Measurements from ENCODE around the gene PSMC4. TPM values are rescaled to one million over a fixed set of nuclear protein-coding genes. Genes with fewer than 3 reads are reported as not detected.

Gene PSMC4
- total RNA-seq, 1 donor from 2014 or later = 111 TPM

DNA sequence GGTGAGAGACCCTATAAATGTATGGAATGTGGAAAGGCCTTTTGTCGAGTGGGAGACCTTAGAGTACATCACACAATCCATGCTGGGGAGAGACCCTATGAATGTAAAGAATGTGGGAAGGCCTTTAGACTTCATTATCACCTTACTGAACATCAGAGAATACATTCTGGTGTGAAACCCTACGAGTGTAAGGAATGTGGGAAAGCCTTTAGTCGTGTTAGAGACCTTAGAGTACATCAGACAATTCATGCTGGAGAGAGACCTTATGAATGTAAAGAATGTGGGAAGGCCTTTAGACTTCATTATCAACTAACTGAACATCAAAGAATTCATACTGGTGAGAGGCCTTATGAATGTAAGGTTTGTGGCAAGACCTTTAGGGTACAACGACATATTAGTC lies 43.0 kb downstream of the PSMC4 start:
- Mint-ChIP-seq H3K9me3 (ENCODE audit: unreplicated experiment) (peaks cover 3% of the 10 kb centered on the region), H3K4me3 (ENCODE audit: unreplicated experiment) (no peak overlapping the region), H3K27me3 (ENCODE audit: unreplicated experiment) (no peaks in the 10 kb centered on the region), H3K4me1 (ENCODE audit: low read depth, unreplicated experiment) (no peaks in the 10 kb centered on the region), H3K27ac (ENCODE audit: unreplicated experiment) (no peak overlapping the region), H3K36me3 (ENCODE audit: unreplicated experiment) (peaks cover 61% of the 10 kb centered on the region)
- DNase-seq = no peak
- TF ChIP-seq, protein P1, sequence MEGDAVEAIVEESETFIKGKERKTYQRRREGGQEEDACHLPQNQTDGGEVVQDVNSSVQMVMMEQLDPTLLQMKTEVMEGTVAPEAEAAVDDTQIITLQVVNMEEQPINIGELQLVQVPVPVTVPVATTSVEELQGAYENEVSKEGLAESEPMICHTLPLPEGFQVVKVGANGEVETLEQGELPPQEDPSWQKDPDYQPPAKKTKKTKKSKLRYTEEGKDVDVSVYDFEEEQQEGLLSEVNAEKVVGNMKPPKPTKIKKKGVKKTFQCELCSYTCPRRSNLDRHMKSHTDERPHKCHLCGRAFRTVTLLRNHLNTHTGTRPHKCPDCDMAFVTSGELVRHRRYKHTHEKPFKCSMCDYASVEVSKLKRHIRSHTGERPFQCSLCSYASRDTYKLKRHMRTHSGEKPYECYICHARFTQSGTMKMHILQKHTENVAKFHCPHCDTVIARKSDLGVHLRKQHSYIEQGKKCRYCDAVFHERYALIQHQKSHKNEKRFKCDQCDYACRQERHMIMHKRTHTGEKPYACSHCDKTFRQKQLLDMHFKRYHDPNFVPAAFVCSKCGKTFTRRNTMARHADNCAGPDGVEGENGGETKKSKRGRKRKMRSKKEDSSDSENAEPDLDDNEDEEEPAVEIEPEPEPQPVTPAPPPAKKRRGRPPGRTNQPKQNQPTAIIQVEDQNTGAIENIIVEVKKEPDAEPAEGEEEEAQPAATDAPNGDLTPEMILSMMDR (IDR thresholded peaks at IDR 0.05; ENCODE audit: partially characterized antibody, unreplicated experiment) = no peak

DNA sequence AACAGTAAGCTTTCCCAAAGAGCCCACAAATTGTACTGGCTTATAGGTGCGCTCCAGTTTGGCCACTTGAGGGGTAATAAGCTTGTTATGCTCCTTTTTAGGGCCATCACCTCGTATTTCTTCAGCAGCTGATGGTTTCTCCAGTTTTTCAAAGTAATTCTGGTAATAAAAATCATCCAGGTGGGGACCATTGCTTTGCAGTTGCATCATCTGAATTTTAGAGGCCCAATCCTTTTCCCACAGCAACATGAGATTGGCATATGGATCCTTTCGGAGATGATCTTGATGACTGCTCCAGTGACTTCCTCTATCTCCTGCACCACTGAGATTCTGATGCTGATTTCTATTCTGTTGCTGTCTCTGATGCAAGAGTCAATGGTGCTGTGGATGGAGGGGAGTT lies 53.0 kb downstream of the PSMC4 start:
- no peak overlapping the region for H3K4me3 Mint-ChIP-seq (ENCODE audit: unreplicated experiment)

DNA sequence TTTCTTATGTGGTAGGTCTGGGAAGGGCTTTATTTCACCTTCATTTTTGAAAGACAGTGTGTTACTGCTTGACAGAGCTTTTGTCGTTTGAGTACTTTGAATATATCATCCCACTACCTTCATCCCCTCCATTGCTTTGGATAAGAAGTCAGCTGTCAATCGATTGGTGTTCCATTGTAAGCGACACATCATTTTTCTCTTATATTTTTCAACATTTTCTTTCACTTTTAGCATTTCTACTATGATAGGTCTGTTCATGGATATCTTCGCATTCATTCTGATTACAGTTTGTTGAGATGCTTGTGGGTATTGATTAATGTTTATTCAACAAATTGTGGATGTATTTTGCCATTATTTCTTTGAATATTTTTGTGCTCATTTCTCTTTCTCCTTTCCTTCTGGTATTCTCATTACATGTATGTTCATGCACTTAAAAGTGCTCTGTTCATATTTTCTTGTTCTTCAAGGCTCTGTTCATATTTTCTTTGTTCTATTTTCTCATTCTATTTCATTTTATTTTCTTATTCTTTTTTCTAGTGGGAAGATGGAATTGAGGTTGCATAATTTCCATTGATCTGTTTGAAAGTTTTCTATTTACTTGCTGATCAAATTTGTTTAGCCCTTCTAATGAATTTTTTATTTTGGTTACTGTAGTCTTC lies 55.1 kb downstream of the PSMC4 start:
- Mint-ChIP-seq H3K27ac (ENCODE audit: unreplicated experiment) (no peak overlapping the region), H3K4me3 (ENCODE audit: unreplicated experiment) (no peak overlapping the region), H3K27me3 (ENCODE audit: unreplicated experiment) (peaks cover 5% of the 10 kb centered on the region), H3K36me3 (ENCODE audit: unreplicated experiment) (peaks cover 56% of the 10 kb centered on the region), H3K4me1 (ENCODE audit: low read depth, unreplicated experiment) (no peaks in the 10 kb centered on the region), H3K9me3 (ENCODE audit: unreplicated experiment) (peaks cover 28% of the 10 kb centered on the region)
- TF ChIP-seq, protein P1 (IDR thresholded peaks at IDR 0.05; ENCODE audit: partially characterized antibody, unreplicated experiment) = no peak
- DNase-seq = no peak

More for the DNA sequence above, 53.0 kb downstream of the PSMC4 start:
- no peak overlapping the region for H3K27ac Mint-ChIP-seq (ENCODE audit: unreplicated experiment)
- peaks cover 46% of the 10 kb centered on the region for H3K36me3 Mint-ChIP-seq (ENCODE audit: unreplicated experiment)
- peaks cover 25% of the 10 kb centered on the region for H3K9me3 Mint-ChIP-seq (ENCODE audit: unreplicated experiment)
- H3K4me1 Mint-ChIP-seq (ENCODE audit: low read depth, unreplicated experiment) = no peaks in the 10 kb centered on the region
- H3K27me3 Mint-ChIP-seq (ENCODE audit: unreplicated experiment) = peaks cover 5% of the 10 kb centered on the region
- TF ChIP-seq, protein P1 (IDR thresholded peaks at IDR 0.05; ENCODE audit: partially characterized antibody, unreplicated experiment) = no peak
- DNase-seq = no peak

DNA sequence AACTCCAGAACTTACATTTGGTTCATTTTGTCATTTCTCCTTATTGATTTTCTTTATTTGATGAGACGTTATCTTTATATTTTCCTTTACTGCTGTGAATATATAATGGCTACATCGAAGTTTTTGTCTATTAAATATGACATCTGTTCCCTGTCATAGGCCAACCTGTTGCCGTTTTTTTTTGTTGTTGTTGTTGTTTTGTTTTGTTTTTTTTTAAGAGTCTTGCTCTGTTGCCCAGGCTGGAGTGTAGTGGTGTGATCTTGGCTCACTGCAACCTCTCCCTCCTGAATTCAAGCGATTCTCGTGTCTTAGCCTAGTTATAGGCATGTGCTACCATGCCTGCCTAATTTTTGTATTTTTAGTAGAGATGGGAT lies 55.6 kb downstream of the PSMC4 start:
- H3K36me3 Mint-ChIP-seq (ENCODE audit: unreplicated experiment) = peaks cover 56% of the 10 kb centered on the region

More for the DNA sequence above, 55.6 kb downstream of the PSMC4 start:
- TF ChIP-seq, protein P1 (IDR thresholded peaks at IDR 0.05; ENCODE audit: partially characterized antibody, unreplicated experiment) = no peak
- no peaks in the 10 kb centered on the region for H3K4me1 Mint-ChIP-seq (ENCODE audit: low read depth, unreplicated experiment)
- peaks cover 30% of the 10 kb centered on the region for H3K9me3 Mint-ChIP-seq (ENCODE audit: unreplicated experiment)
- H3K27me3 Mint-ChIP-seq (ENCODE audit: unreplicated experiment) = peaks cover 5% of the 10 kb centered on the region
- DNase-seq = no peak
- H3K27ac Mint-ChIP-seq (ENCODE audit: unreplicated experiment) = no peak overlapping the region
- no peak overlapping the region for H3K4me3 Mint-ChIP-seq (ENCODE audit: unreplicated experiment)

Other genes with a start within 250 kb of the PSMC4 start
- not detected for gene CLC, start 233.1 kb upstream of the PSMC4 start, total RNA-seq (ENCODE audit: unreplicated experiment)
- 1.6 TPM for gene LEUTX, start 192.3 kb upstream of the PSMC4 start, total RNA-seq (ENCODE audit: unreplicated experiment)
- 86.3 TPM for gene DYRK1B, start 137.0 kb upstream of the PSMC4 start, total RNA-seq (ENCODE audit: unreplicated experiment)
- gene FBL, start 124.8 kb upstream of the PSMC4 start, total RNA-seq (ENCODE audit: unreplicated experiment) = 119 TPM
- 0.49 TPM for gene FCGBP, start 36.5 kb upstream of the PSMC4 start, total RNA-seq (ENCODE audit: unreplicated experiment)
- 3.2 TPM for gene ZNF546, start 25.9 kb downstream of the PSMC4 start, total RNA-seq (ENCODE audit: unreplicated experiment)
- gene ZNF780B, start 85.1 kb downstream of the PSMC4 start, total RNA-seq (ENCODE audit: unreplicated experiment) = 35.0 TPM
- 20.0 TPM for gene ZNF780A, start 119.8 kb downstream of the PSMC4 start, total RNA-seq (ENCODE audit: unreplicated experiment)
- gene MAP3K10, start 220.3 kb downstream of the PSMC4 start, total RNA-seq (ENCODE audit: unreplicated experiment) = 66.9 TPM
- gene TTC9B, start 247.2 kb downstream of the PSMC4 start, total RNA-seq (ENCODE audit: unreplicated experiment) = 19.5 TPM

Data from glutamatergic neuron (in vitro differentiated cells).